Endothelial cell of umbilical vein (primary cell): ENCODE data around the gene ROBO2. TPM values are rescaled to one million over a fixed set of nuclear protein-coding genes. Genes with fewer than 3 reads are reported as not detected.

ENCODE experiments used
- BruUV-seq: library from RNA; stranded (reverse); fragments of 400-500 nt; replicated peaks from 2 replicates; lab custom pipeline; 2021; lab: Mats Ljungman, UMichigan
- CTCF ChIA-PET: fragments of 300-600, 350-600 bp; sonication (Branson Sonifier 250); formaldehyde crosslinking; loops from one replicate; lab custom pipeline; 2021; ENCODE audit warnings: antibody characterized with exemption, inconsistent platforms; lab: Charles Lee
- POLR2A ChIA-PET: fragments of 300-600, 350-600 bp; sonication (Branson Sonifier 250); formaldehyde crosslinking; loops from one replicate; lab custom pipeline; 2021; ENCODE audit warnings: antibody characterized with exemption, inconsistent platforms; lab: Charles Lee
- DNase-seq: peaks from one replicate; pipeline ENCODE4 v3.0.0-alpha.2; 2011; ENCODE audit warnings: low read depth, low spot score
- FAIRE-seq: peaks from 2 replicates; lab custom pipeline; 2011; peaks lifted over from hg19 to GRCh38; lab: Jason Lieb, UNC
- H2AFZ ChIP-seq: 2 replicates; pipeline ENCODE4 v1.6.0; 2012; ENCODE audit warnings: low read depth, low read length, control low read depth, inconsistent platforms
- H3K27ac ChIP-seq: 2 replicates; pipeline ENCODE4 v1.5.1; 2011; ENCODE audit warnings: low read depth, mild to moderate bottlenecking, control low read depth, low read length, moderate library complexity; ENCODE audit not compliant: insufficient read depth
- H3K27me3 ChIP-seq, 2 experiments: 2 replicates each; pipeline versions ENCODE4 v1.6.0 to v1.6.1; 2011; ENCODE audit warnings: low read length in 2 of 2, mixed read lengths in 1 of 2; ENCODE audit not compliant: control insufficient read depth in 2 of 2, insufficient read depth in 2 of 2
- H3K36me3 ChIP-seq, 2 experiments: 2 replicates in 1 of 2; 3 replicates in 1 of 2; pipeline ENCODE4 v1.5.1; 2011; ENCODE audit warnings: low read length in 2 of 2, mild to moderate bottlenecking in 1 of 2, moderate library complexity in 1 of 2; ENCODE audit not compliant: control insufficient read depth in 2 of 2, insufficient read depth in 2 of 2; ENCODE audit errors: extremely low read depth in 1 of 2
- H3K4me1 ChIP-seq: 3 replicates; pipeline ENCODE4 v1.5.1; 2011; ENCODE audit warnings: mild to moderate bottlenecking, low read length; ENCODE audit not compliant: control insufficient read depth, insufficient read depth; ENCODE audit errors: extremely low read depth
- H3K4me2 ChIP-seq: 2 replicates; pipeline ENCODE4 v1.6.1; 2011; ENCODE audit warnings: low read length, control low read depth, mixed read lengths; ENCODE audit not compliant: insufficient read depth
- H3K4me3 ChIP-seq, 3 experiments: fragments of 200-600 bp in 1 of 3; sonication (generic), shearing (Covaris generic) in 1 of 3; replicated peaks in 1 of 3; 2 replicates each; pipeline ENCODE4 v1.5.1; 2011 to 2016; ENCODE audit warnings: control low read depth in 3 of 3, low read length in 3 of 3, mild to moderate bottlenecking in 2 of 3, inconsistent platforms in 1 of 3, low read depth in 1 of 3, moderate library complexity in 1 of 3; ENCODE audit not compliant: insufficient read depth in 1 of 3
- H3K79me2 ChIP-seq: 2 replicates; pipeline ENCODE4 v1.6.0; 2012; ENCODE audit warnings: low read length, inconsistent platforms; ENCODE audit not compliant: control insufficient read depth, insufficient read depth
- H3K9ac ChIP-seq: replicated peaks from 2 replicates; pipeline ENCODE3; 2011; ENCODE audit warnings: low read length, control low read depth; ENCODE audit not compliant: insufficient read depth; ENCODE audit errors: extremely low read depth
- H3K9me1 ChIP-seq: replicated peaks from 3 replicates; pipeline ENCODE4 v1.6.0; 2011; ENCODE audit warnings: mild to moderate bottlenecking, low read length; ENCODE audit not compliant: control insufficient read depth, insufficient read depth; ENCODE audit errors: extremely low read depth
- H3K9me3 ChIP-seq: replicated peaks from 2 replicates; pipeline ENCODE4 v1.5.1; 2012; ENCODE audit warnings: low read length, inconsistent platforms; ENCODE audit not compliant: control insufficient read depth, insufficient read depth
- H4K20me1 ChIP-seq: replicated peaks from 2 replicates; pipeline ENCODE3; 2011; ENCODE audit warnings: mild to moderate bottlenecking, low read length; ENCODE audit not compliant: control insufficient read depth, insufficient read depth; ENCODE audit errors: extremely low read depth
- EZH2 ChIP-seq: IDR thresholded peaks from 2 replicates; pipeline ENCODE4 v1.6.1; 2012; ENCODE audit warnings: borderline replicate concordance, low read depth, mild to moderate bottlenecking, moderate library complexity, low read length, inconsistent platforms; ENCODE audit not compliant: severe bottlenecking
- FOS ChIP-seq: IDR thresholded peaks from 2 replicates; pipeline ENCODE4 v1.6.1; 2011; ENCODE audit warnings: mild to moderate bottlenecking, low read length, moderate library complexity, borderline replicate concordance; ENCODE audit not compliant: insufficient read depth
- GATA2 ChIP-seq: IDR thresholded peaks from 2 replicates; pipeline ENCODE4 v1.7.0; 2011; ENCODE audit warnings: low read depth, mild to moderate bottlenecking, moderate library complexity, mixed read lengths, low read length; ENCODE audit not compliant: insufficient read length, insufficient read depth
- JUN ChIP-seq: IDR thresholded peaks from 2 replicates; pipeline ENCODE4 v1.6.1; 2011; ENCODE audit warnings: borderline replicate concordance, low read depth; ENCODE audit not compliant: insufficient read length, insufficient read depth
- MYC ChIP-seq: IDR thresholded peaks from one replicate; pipeline ENCODE4 v1.6.1; 2011; ENCODE audit warnings: mild to moderate bottlenecking, low read depth, low read length
- POLR2A ChIP-seq: IDR thresholded peaks from 2 replicates; pipeline ENCODE4 v1.6.1; 2012; ENCODE audit warnings: low read depth, mild to moderate bottlenecking, control low read depth, low read length
- POLR2AphosphoS5 ChIP-seq: IDR thresholded peaks from 2 replicates; pipeline ENCODE4 v1.6.1; 2012; ENCODE audit warnings: low read depth, mild to moderate bottlenecking, control low read depth, low read length, moderate library complexity; ENCODE audit not compliant: insufficient read depth
- dilution Hi-C: fragments of 300-500 bp; cut with MboI; formaldehyde crosslinking; loops from one replicate; pipeline ENCODE4 v1.15.0; 2019; ENCODE audit warnings: low sequenced_read_pairs; ENCODE audit not compliant: extremely low pct_ligation_motif_present
- intact Hi-C: fragments of 100-400 bp; cut with micrococcal nuclease; formaldehyde crosslinking; loops from one replicate; pipeline ENCODE4 v1.10.0; 2022
- polyA plus RNA-seq, 4 experiments: library from polyadenylated mRNA; depleted of rRNA in 3 of 4; stranded (reverse) in 3 of 4; unstranded in 1 of 4; fragments of >200 nt; gene quantifications; 2 replicates each; pipeline versions ENCODE4 v1.2.1 to v1.2.3, GENCODE V29; 2011 to 2012; ENCODE audit warnings: missing spikeins in 1 of 4
- total RNA-seq: library from RNA; stranded (reverse); gene quantifications from 2 replicates; pipeline ENCODE4 v1.2.3, GENCODE V29; 2021
- TF ChIP-seq, protein P1 (sequence below): IDR thresholded peaks from 2 replicates; pipeline ENCODE4 v1.6.1; 2011; ENCODE audit not compliant: insufficient read depth, insufficient read length
- TF ChIP-seq, protein P2 (sequence below), 2 donors: IDR thresholded peaks; 1 replicate in 1 of 2; 2 replicates in 1 of 2; pipeline ENCODE4 v1.5.1; 2011; ENCODE audit warnings: low read length in 2 of 2, mild to moderate bottlenecking in 2 of 2, moderate library complexity in 2 of 2, control low read depth in 1 of 2, inconsistent platforms in 1 of 2, low read depth in 1 of 2; ENCODE audit not compliant: insufficient read depth in 1 of 2; ENCODE audit errors: extremely low read depth in 1 of 2

Gene ROBO2
- total and polyA plus RNA-seq, 2 donors (not counting 3 experiments of a cell fraction or from before 2014, with no cell fraction given), result not detected

DNA sequence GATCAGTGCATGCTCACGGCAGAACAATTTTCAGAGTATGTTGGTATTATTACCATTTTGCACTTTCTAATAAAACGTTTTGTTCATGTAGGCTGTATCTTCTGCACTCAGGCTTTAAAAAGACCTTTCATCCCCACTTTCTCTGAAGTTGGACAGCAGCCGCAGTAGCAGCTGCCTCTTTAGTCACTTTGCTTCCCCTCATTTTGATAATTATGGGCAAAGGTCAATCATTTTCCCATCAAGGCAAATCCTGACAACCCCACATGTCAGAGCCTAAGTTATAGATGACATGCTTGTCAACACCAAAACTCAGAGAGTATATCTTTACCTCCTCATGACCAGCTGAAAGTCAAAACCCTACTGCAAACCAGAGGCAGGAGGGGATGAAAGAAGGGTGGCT is 99.7 kb downstream of the ROBO2 start:
- no peak for FAIRE-seq
- intact Hi-C loops, result no loop called here

More for the DNA sequence above, 99.7 kb downstream of the ROBO2 start:
- no peak overlapping the region for H3K9ac ChIP-seq
- CTCF ChIA-PET, result interaction anchor here (0.5 kb wide), 1 partner anchor 119 kb away, joined by 3 read pairs; no protein-coding TSS in a partner anchor
- H3K27ac ChIP-seq, result no peak overlapping the region
- no TSS peak for BruUV-seq
- no peaks in the 10 kb centered on the region for H4K20me1 ChIP-seq
- no peaks in the 10 kb centered on the region for H3K36me3 ChIP-seq
- no peak overlapping the region for H3K4me3 ChIP-seq
- dilution Hi-C loops, result no loop called here
- no peaks in the 10 kb centered on the region for H3K79me2 ChIP-seq
- TF ChIP-seq POLR2A (no peak), FOS (no peak), MYC (no peak), GATA2 (no peak), POLR2AphosphoS5 (no peak), JUN (no peak), EZH2 (no peak)
- TF ChIP-seq, protein P1, sequence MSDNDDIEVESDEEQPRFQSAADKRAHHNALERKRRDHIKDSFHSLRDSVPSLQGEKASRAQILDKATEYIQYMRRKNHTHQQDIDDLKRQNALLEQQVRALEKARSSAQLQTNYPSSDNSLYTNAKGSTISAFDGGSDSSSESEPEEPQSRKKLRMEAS, result no peak
- TF ChIP-seq, protein P2, sequence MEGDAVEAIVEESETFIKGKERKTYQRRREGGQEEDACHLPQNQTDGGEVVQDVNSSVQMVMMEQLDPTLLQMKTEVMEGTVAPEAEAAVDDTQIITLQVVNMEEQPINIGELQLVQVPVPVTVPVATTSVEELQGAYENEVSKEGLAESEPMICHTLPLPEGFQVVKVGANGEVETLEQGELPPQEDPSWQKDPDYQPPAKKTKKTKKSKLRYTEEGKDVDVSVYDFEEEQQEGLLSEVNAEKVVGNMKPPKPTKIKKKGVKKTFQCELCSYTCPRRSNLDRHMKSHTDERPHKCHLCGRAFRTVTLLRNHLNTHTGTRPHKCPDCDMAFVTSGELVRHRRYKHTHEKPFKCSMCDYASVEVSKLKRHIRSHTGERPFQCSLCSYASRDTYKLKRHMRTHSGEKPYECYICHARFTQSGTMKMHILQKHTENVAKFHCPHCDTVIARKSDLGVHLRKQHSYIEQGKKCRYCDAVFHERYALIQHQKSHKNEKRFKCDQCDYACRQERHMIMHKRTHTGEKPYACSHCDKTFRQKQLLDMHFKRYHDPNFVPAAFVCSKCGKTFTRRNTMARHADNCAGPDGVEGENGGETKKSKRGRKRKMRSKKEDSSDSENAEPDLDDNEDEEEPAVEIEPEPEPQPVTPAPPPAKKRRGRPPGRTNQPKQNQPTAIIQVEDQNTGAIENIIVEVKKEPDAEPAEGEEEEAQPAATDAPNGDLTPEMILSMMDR (IDR thresholded peaks at IDR 0.05; ENCODE audit: extremely low read depth in 1 of 2, insufficient read depth in 1 of 2, low read depth in 1 of 2, low read length in 2 of 2), result no peak
- no peak overlapping the region for H2AFZ ChIP-seq
- H3K27me3 ChIP-seq, result no peaks in the 10 kb centered on the region
- DNase-seq, result no peak
- POLR2A ChIA-PET, result no interaction called here
- no peaks in the 10 kb centered on the region for H3K9me3 ChIP-seq
- H3K9me1 ChIP-seq, result no peaks in the 10 kb centered on the region
- no peaks in the 10 kb centered on the region for H3K4me1 ChIP-seq
- H3K4me2 ChIP-seq, result no peak overlapping the region
